WTC11 (cell line): ENCODE results near the gene IFT20. TPM values are rescaled to one million over a fixed set of nuclear protein-coding genes. Genes with fewer than 3 reads are reported as not detected.

Experiments
- ATAC-seq: fragments of 200-7000 bp; cut with Tn5 transposase; 2 replicates; pipeline ENCODE4 v1.10.0; 2021; ENCODE audit warnings: mild to moderate bottlenecking, moderate library complexity
- CTCF ChIA-PET: fragments of 300-600 bp; sonication (Branson Sonifier 250); formaldehyde crosslinking; loops from one replicate; lab custom pipeline; 2021; ENCODE audit warnings: antibody characterized with exemption; lab: Charles Lee
- POLR2A ChIA-PET: fragments of 350-600 bp; sonication (Branson Sonifier 250); formaldehyde crosslinking; loops from one replicate; lab custom pipeline; 2021; ENCODE audit warnings: antibody characterized with exemption; lab: Charles Lee
- DNase-seq: peaks from one replicate; pipeline ENCODE4 v3.0.0; 2021; ENCODE audit warnings: low spot score
- H3K27ac Mint-ChIP-seq: 2 replicates; pipeline ENCODE4 v1.8.0; 2021; ENCODE audit warnings: mixed read lengths
- H3K27me3 Mint-ChIP-seq: 2 replicates; pipeline ENCODE4 v1.8.0; 2021; ENCODE audit warnings: low read depth, mild to moderate bottlenecking, moderate library complexity, mixed read lengths
- H3K36me3 Mint-ChIP-seq: 2 replicates; pipeline ENCODE4 v1.8.0; 2021; ENCODE audit warnings: mixed read lengths
- H3K4me1 Mint-ChIP-seq: 2 replicates; pipeline ENCODE4 v1.8.0; 2022; ENCODE audit warnings: mixed read lengths
- H3K4me3 Mint-ChIP-seq: 2 replicates; pipeline ENCODE4 v1.8.0; 2021; ENCODE audit warnings: mild to moderate bottlenecking, moderate library complexity, mixed read lengths
- H3K9me3 Mint-ChIP-seq: 2 replicates; pipeline ENCODE4 v1.8.0; 2021; ENCODE audit warnings: mixed read lengths
- ELF4 ChIP-seq: sonication (generic); formaldehyde crosslinking; IDR thresholded peaks from 2 replicates; pipeline ENCODE4 v1.8.1; 2022; ENCODE audit warnings: low read depth, mild to moderate bottlenecking, moderate library complexity, missing genetic modification reagents
- ESRRA ChIP-seq: sonication (generic); formaldehyde crosslinking; IDR thresholded peaks from 2 replicates; pipeline ENCODE4 v1.8.1; 2022; ENCODE audit warnings: mild to moderate bottlenecking, missing genetic modification reagents, borderline replicate concordance
- FOXK1 ChIP-seq: sonication (generic); formaldehyde crosslinking; IDR thresholded peaks from 2 replicates; pipeline ENCODE4 v1.8.0; 2022; ENCODE audit warnings: mild to moderate bottlenecking, moderate library complexity, missing genetic modification reagents
- FOXP1 ChIP-seq: sonication (generic); formaldehyde crosslinking; IDR thresholded peaks from 2 replicates; pipeline ENCODE4 v1.8.0; 2022; ENCODE audit warnings: missing genetic modification reagents, mild to moderate bottlenecking, moderate library complexity, borderline replicate concordance
- GABPB1 ChIP-seq: sonication (generic); formaldehyde crosslinking; IDR thresholded peaks from 2 replicates; pipeline ENCODE4 v1.8.1; 2023; ENCODE audit warnings: mild to moderate bottlenecking, missing genetic modification reagents
- GRHL2 ChIP-seq: fragments of 250-450 bp; sonication (Bioruptor Pico); IDR thresholded peaks from 2 replicates; pipeline ENCODE4 v1.8.0; 2022; ENCODE audit warnings: mild to moderate bottlenecking, moderate library complexity; ENCODE audit not compliant: insufficient replicate concordance, severe bottlenecking
- HMGA2 ChIP-seq: fragments of 250-450 bp; sonication (Bioruptor Pico); IDR thresholded peaks from 2 replicates; pipeline ENCODE4 v1.4.0; 2021; ENCODE audit warnings: mild to moderate bottlenecking, moderate library complexity
- NR2C2 ChIP-seq: sonication (generic); formaldehyde crosslinking; IDR thresholded peaks from 2 replicates; pipeline ENCODE4 v1.8.0; 2022; ENCODE audit warnings: mild to moderate bottlenecking, missing genetic modification reagents
- PRDM15 ChIP-seq: sonication (generic); formaldehyde crosslinking; IDR thresholded peaks from 2 replicates; pipeline ENCODE4 v1.8.0; 2022; ENCODE audit warnings: missing genetic modification reagents
- PREB ChIP-seq: sonication (generic); formaldehyde crosslinking; IDR thresholded peaks from 2 replicates; pipeline ENCODE4 v1.8.1; 2022; ENCODE audit warnings: mild to moderate bottlenecking, missing genetic modification reagents, moderate library complexity, borderline replicate concordance
- PRRX2 ChIP-seq: fragments of 250-450 bp; sonication (Bioruptor Pico); IDR thresholded peaks from 2 replicates; pipeline ENCODE4 v1.8.0; 2021; ENCODE audit warnings: mild to moderate bottlenecking
- SOX15 ChIP-seq: fragments of 250-450 bp; sonication (Bioruptor Pico); IDR thresholded peaks from 2 replicates; pipeline ENCODE4 v1.9.0; 2021; ENCODE audit warnings: mild to moderate bottlenecking
- TEAD1 ChIP-seq: sonication (generic); formaldehyde crosslinking; IDR thresholded peaks from 2 replicates; pipeline ENCODE4 v1.8.0; 2022; ENCODE audit warnings: mild to moderate bottlenecking, missing genetic modification reagents
- TP53 ChIP-seq: sonication (generic); formaldehyde crosslinking; IDR thresholded peaks from 2 replicates; pipeline ENCODE4 v1.8.1; 2023; ENCODE audit warnings: mild to moderate bottlenecking, missing genetic modification reagents
- ZNF219 ChIP-seq: sonication (generic); formaldehyde crosslinking; IDR thresholded peaks from 2 replicates; pipeline ENCODE4 v1.8.0; 2023; ENCODE audit warnings: missing genetic modification reagents, mild to moderate bottlenecking, borderline replicate concordance
- ZNF416 ChIP-seq: fragments of 250-450 bp; sonication (Bioruptor Pico); IDR thresholded peaks from 2 replicates; pipeline ENCODE4 v1.9.0; 2021; ENCODE audit warnings: mild to moderate bottlenecking, inconsistent platforms
- ZNF423 ChIP-seq: fragments of 250-450 bp; sonication (Bioruptor Pico); IDR thresholded peaks from 2 replicates; pipeline ENCODE4 v2.1.2; 2022; ENCODE audit warnings: mild to moderate bottlenecking, moderate library complexity
- total RNA-seq: library from RNA; stranded (reverse); gene quantifications from 3 replicates; pipeline ENCODE4 v1.2.3, GENCODE V29; 2021
- TF ChIP-seq, protein P1 (sequence below): fragments of 250-450 bp; sonication (Bioruptor Pico); IDR thresholded peaks from 2 replicates; pipeline ENCODE4 v1.9.0; 2021; ENCODE audit warnings: mild to moderate bottlenecking
- TF ChIP-seq, protein P2 (sequence below): sonication (generic); formaldehyde crosslinking; IDR thresholded peaks from 2 replicates; pipeline ENCODE4 v1.8.0; 2023; ENCODE audit warnings: mild to moderate bottlenecking, missing genetic modification reagents
- TF ChIP-seq, protein P3 (sequence below): fragments of 250-450 bp; sonication (Bioruptor Pico); IDR thresholded peaks from 2 replicates; pipeline ENCODE4 v1.8.0; 2021; ENCODE audit warnings: mild to moderate bottlenecking
- TF ChIP-seq, protein P4 (sequence below): sonication (generic); formaldehyde crosslinking; IDR thresholded peaks from 2 replicates; pipeline ENCODE4 v1.8.1; 2023; ENCODE audit warnings: mild to moderate bottlenecking, missing genetic modification reagents

The IFT20 gene
- total RNA-seq, 1 experiment from 2014 or later, result 17.6 TPM

- TF ChIP-seq, protein P1, sequence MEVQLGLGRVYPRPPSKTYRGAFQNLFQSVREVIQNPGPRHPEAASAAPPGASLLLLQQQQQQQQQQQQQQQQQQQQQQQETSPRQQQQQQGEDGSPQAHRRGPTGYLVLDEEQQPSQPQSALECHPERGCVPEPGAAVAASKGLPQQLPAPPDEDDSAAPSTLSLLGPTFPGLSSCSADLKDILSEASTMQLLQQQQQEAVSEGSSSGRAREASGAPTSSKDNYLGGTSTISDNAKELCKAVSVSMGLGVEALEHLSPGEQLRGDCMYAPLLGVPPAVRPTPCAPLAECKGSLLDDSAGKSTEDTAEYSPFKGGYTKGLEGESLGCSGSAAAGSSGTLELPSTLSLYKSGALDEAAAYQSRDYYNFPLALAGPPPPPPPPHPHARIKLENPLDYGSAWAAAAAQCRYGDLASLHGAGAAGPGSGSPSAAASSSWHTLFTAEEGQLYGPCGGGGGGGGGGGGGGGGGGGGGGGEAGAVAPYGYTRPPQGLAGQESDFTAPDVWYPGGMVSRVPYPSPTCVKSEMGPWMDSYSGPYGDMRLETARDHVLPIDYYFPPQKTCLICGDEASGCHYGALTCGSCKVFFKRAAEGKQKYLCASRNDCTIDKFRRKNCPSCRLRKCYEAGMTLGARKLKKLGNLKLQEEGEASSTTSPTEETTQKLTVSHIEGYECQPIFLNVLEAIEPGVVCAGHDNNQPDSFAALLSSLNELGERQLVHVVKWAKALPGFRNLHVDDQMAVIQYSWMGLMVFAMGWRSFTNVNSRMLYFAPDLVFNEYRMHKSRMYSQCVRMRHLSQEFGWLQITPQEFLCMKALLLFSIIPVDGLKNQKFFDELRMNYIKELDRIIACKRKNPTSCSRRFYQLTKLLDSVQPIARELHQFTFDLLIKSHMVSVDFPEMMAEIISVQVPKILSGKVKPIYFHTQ (CRISPR knock-in tag), result no peak
- TF ChIP-seq PREB (CRISPR knock-in tag) (no peak), NR2C2 (no peak)
Observed at GRCh38 chr17:28363776-28364650, 28.7 kb upstream of the IFT20 start (continued).

DNA sequence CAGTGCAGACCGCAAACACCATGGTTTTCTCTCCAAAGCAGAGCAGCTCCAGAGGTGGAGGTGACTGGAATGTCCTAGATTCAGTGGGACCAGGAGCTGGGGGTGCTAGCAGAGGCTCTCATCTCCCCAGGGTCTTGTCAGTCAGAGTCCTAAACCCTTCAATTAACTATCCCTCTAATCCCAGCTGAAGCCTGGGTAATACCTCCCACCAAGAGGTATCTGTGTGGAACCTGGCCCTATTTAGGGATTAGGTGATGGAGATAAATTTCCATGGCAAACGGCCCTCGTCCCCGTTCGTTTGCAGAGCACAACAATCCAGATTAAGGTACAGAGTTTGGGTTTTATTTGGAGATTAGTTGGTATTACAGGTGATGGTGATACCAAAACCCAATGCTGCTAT is 27.9 kb upstream of the IFT20 start:
- ChIA-PET CTCF (interaction anchor here (1.4 kb wide), 1 partner anchor 27 kb away, joined by 4 read pairs; the partner anchor contains the start of gene TNFAIP1), POLR2A (no interaction called here)
- no peak for ATAC-seq
- Mint-ChIP-seq H3K4me1 (peaks cover 3% of the 10 kb centered on the region), H3K36me3 (peaks cover 22% of the 10 kb centered on the region), H3K27me3 (no peaks in the 10 kb centered on the region), H3K9me3 (no peaks in the 10 kb centered on the region), H3K4me3 (no peak overlapping the region), H3K27ac (no peak overlapping the region)
- TF ChIP-seq ZNF219 (CRISPR knock-in tag), result no peak
- TF ChIP-seq PRDM15, result no peak
- TF ChIP-seq, protein P2, sequence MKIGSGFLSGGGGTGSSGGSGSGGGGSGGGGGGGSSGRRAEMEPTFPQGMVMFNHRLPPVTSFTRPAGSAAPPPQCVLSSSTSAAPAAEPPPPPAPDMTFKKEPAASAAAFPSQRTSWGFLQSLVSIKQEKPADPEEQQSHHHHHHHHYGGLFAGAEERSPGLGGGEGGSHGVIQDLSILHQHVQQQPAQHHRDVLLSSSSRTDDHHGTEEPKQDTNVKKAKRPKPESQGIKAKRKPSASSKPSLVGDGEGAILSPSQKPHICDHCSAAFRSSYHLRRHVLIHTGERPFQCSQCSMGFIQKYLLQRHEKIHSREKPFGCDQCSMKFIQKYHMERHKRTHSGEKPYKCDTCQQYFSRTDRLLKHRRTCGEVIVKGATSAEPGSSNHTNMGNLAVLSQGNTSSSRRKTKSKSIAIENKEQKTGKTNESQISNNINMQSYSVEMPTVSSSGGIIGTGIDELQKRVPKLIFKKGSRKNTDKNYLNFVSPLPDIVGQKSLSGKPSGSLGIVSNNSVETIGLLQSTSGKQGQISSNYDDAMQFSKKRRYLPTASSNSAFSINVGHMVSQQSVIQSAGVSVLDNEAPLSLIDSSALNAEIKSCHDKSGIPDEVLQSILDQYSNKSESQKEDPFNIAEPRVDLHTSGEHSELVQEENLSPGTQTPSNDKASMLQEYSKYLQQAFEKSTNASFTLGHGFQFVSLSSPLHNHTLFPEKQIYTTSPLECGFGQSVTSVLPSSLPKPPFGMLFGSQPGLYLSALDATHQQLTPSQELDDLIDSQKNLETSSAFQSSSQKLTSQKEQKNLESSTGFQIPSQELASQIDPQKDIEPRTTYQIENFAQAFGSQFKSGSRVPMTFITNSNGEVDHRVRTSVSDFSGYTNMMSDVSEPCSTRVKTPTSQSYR (CRISPR knock-in tag), result no peak
- TF ChIP-seq TP53 (CRISPR knock-in tag), result no peak
- TF ChIP-seq PRRX2 (CRISPR knock-in tag), result no peak
- TF ChIP-seq FOXK1, result no peak
- no peak for TF ChIP-seq ELF4 (CRISPR knock-in tag)
- TF ChIP-seq FOXP1 (CRISPR knock-in tag), result no peak
- no peak for TF ChIP-seq ZNF423 (CRISPR knock-in tag)
- TF ChIP-seq SOX15 (CRISPR knock-in tag), result no peak
- TF ChIP-seq HMGA2 (CRISPR knock-in tag), result no peak
- TF ChIP-seq, protein P3, sequence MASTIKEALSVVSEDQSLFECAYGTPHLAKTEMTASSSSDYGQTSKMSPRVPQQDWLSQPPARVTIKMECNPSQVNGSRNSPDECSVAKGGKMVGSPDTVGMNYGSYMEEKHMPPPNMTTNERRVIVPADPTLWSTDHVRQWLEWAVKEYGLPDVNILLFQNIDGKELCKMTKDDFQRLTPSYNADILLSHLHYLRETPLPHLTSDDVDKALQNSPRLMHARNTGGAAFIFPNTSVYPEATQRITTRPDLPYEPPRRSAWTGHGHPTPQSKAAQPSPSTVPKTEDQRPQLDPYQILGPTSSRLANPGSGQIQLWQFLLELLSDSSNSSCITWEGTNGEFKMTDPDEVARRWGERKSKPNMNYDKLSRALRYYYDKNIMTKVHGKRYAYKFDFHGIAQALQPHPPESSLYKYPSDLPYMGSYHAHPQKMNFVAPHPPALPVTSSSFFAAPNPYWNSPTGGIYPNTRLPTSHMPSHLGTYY (CRISPR knock-in tag), result no peak
- no peak for TF ChIP-seq ZNF416 (CRISPR knock-in tag)
- TF ChIP-seq, protein P4, sequence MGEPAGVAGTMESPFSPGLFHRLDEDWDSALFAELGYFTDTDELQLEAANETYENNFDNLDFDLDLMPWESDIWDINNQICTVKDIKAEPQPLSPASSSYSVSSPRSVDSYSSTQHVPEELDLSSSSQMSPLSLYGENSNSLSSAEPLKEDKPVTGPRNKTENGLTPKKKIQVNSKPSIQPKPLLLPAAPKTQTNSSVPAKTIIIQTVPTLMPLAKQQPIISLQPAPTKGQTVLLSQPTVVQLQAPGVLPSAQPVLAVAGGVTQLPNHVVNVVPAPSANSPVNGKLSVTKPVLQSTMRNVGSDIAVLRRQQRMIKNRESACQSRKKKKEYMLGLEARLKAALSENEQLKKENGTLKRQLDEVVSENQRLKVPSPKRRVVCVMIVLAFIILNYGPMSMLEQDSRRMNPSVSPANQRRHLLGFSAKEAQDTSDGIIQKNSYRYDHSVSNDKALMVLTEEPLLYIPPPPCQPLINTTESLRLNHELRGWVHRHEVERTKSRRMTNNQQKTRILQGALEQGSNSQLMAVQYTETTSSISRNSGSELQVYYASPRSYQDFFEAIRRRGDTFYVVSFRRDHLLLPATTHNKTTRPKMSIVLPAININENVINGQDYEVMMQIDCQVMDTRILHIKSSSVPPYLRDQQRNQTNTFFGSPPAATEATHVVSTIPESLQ (CRISPR knock-in tag), result no peak
- TF ChIP-seq GABPB1 (CRISPR knock-in tag), result no peak
- TF ChIP-seq TEAD1 (CRISPR knock-in tag), result no peak
- no peak for TF ChIP-seq GRHL2 (CRISPR knock-in tag)
- no peak for TF ChIP-seq ESRRA (CRISPR knock-in tag)
- DNase-seq, result no peak
